Muscle layer of duodenum (tissue), 2 donors: ENCODE results near the gene GTPBP6.
"Not testable (repeated sequence)": the region's sequence is repeated elsewhere in the genome, so short reads cannot be mapped to it uniquely, and the experiment has no call there.

Experiments used
- H3K27ac ChIP-seq: one replicate; pipeline ENCODE4 v1.7.0; 2013; ENCODE audit warnings: mild to moderate bottlenecking, low read length
- H3K27me3 ChIP-seq: one replicate; pipeline ENCODE4 v1.7.0; 2013; ENCODE audit warnings: low read depth, mild to moderate bottlenecking, control low read depth, low read length
- H3K36me3 ChIP-seq, 2 donors: one replicate each; pipeline ENCODE4 v1.7.0; 2013; ENCODE audit warnings: low read length in 2 of 2, control low read depth in 1 of 2, mild to moderate bottlenecking in 1 of 2; ENCODE audit not compliant: insufficient read depth in 2 of 2, control insufficient read depth in 1 of 2
- H3K4me1 ChIP-seq, 2 donors: one replicate each; pipeline ENCODE4 v1.7.0; 2013; ENCODE audit warnings: low read length in 2 of 2, mild to moderate bottlenecking in 2 of 2, control low read depth in 1 of 2, moderate library complexity in 1 of 2; ENCODE audit not compliant: insufficient read depth in 2 of 2, control insufficient read depth in 1 of 2
- H3K4me3 ChIP-seq, 2 donors: one replicate each; pipeline ENCODE4 v1.7.0; 2013; ENCODE audit warnings: low read length in 2 of 2, low read depth in 1 of 2, mild to moderate bottlenecking in 1 of 2
- H3K9me3 ChIP-seq, 2 donors: one replicate each; pipeline ENCODE4 v1.7.0; 2013; ENCODE audit warnings: low read length in 2 of 2, control low read depth in 1 of 2, mild to moderate bottlenecking in 1 of 2; ENCODE audit not compliant: control insufficient read depth in 1 of 2
- donor health status: healthy.

GTPBP6 gene

GRCh38 chrX:280722-281121 is 37.9 kb downstream of the GTPBP6 start:
- H3K9me3 ChIP-seq, H3K27ac ChIP-seq, H3K36me3 ChIP-seq, H3K4me3 ChIP-seq, H3K27me3 ChIP-seq: not testable (repeated sequence)
- H3K4me1 ChIP-seq, result peaks cover 0 to 17% of the 10 kb centered on the region in 2 donors

- not testable (repeated sequence) for H3K27me3 ChIP-seq, H3K4me3 ChIP-seq, H3K27ac ChIP-seq, H3K36me3 ChIP-seq, H3K9me3 ChIP-seq
- peaks cover 0 to 22% of the 10 kb centered on the region in 2 donors for H3K4me1 ChIP-seq
These were observed 38.6 kb downstream of the GTPBP6 start for GRCh38 chrX:279757-280604.

DNA sequence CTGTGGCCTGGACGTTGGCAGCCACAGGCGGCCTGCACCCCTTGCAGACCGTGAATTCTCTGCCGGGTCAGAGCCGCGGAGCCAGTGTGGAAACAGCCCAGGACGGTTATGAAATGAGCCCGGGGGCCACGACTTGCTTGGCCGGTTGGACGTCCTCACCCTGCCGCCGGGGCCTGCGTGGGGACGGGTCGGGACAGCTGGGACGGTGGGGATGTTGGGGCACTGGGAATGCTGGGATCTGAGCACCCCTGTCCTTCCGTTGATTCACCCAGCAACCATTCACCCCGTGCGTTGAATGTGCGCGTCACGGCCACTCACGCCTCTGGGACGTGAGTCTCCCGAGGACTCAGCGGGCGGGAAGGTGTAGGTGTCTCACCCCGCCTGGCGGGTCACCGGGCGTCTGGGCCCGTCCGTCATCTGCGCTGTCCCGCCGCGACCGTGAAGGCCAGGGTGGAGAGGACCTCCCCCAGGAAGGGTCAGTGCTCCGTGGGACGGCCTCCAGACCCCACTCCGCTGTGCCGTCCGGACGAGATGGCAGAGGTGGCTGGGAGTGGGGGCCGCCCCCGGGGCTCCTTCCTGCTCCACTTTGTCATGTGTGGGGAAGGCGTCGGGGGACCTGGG is 41.9 kb downstream of the GTPBP6 start:
- Histone ChIP-seq H3K4me1 (peaks cover 0 to 22% of the 10 kb centered on the region in 2 donors), H3K36me3 (no peaks in the 10 kb centered on the region), H3K27me3 (no peaks in the 10 kb centered on the region), H3K4me3 (peak overlapping the region; percentile 55 to 67), H3K9me3 (no peaks in the 10 kb centered on the region), H3K27ac (no peak overlapping the region)

- Histone ChIP-seq H3K27ac (no peak overlapping the region), H3K36me3 (no peaks in the 10 kb centered on the region), H3K27me3 (no peaks in the 10 kb centered on the region), H3K9me3 (no peaks in the 10 kb centered on the region), H3K4me3 (peak overlapping the region; percentile 55 to 67), H3K4me1 (peaks cover 0 to 18% of the 10 kb centered on the region in 2 donors)
These were observed 42.5 kb downstream of the GTPBP6 start for GRCh38 chrX:275967-276580.

DNA sequence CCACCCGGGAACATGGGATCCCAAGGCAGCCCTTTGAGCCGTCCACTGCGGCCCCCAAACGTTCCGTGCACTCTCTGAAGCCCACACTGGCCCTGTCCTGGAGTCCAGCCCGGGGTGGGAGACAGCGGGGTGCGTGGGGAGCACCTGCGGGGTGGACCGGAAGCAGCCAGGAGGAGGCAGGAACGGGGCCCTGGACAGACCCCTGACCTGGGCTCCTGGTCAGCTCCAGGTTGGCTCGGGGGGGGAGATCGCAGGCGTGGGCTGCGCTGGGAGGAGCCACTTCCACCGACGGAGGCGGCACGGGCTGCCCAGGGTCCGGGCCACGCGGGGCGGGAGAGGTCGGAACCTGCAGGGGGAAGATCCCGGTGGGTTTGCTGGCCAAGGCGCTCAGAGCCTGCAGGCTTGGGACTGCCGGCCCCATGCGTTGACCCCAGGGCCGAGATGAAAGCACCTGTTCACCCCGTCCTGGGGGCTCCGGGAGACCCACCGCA is 43.1 kb downstream of the GTPBP6 start:
- H3K4me1 ChIP-seq, result peaks cover 0 to 18% of the 10 kb centered on the region in 2 donors
- H3K36me3 ChIP-seq, result no peaks in the 10 kb centered on the region
- H3K27ac ChIP-seq, result no peak overlapping the region
- no peaks in the 10 kb centered on the region for H3K9me3 ChIP-seq
- peak overlapping the region in 1 of 2 donors; percentile 67 for H3K4me3 ChIP-seq
- H3K27me3 ChIP-seq, result no peaks in the 10 kb centered on the region

DNA sequence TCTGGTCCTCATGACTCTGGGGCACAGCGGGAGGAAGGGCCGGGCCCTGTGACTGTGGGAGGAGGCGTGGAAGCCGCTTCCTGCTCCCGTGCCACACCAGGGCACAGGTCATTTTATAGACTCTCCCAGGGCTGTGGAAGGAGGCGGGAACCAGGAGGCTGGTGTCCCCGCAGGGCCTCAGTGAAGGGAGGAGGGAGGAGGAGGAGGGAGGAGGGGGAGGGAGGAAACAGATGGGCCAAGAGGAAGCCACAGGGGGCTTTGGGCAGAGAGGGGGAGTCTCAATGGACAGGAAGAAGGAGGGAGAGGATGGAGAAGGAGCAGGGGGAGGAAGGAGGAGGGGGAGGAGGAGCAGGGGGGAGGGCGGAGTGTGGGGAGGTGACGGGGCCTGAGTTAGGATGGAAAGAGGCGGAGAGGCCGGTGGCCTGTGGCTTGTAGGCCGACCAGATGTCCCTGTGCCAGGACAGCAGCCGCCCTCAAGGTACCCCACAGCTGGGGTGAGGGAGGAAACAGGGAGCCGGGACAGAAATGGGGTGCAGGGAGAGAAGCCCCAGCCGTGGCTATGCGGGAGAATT is 43.6 kb downstream of the GTPBP6 start:
- Histone ChIP-seq H3K4me1 (peaks cover 0 to 18% of the 10 kb centered on the region in 2 donors), H3K27ac (no peak overlapping the region), H3K4me3 (no peak overlapping the region)

GRCh38 chrX:270848-271367 is 47.7 kb downstream of the GTPBP6 start:
- H3K4me1 ChIP-seq, result peaks cover 0 to 7% of the 10 kb centered on the region in 2 donors
- H3K36me3 ChIP-seq, result no peaks in the 10 kb centered on the region
- H3K9me3 ChIP-seq, result no peaks in the 10 kb centered on the region
- no peak overlapping the region for H3K27ac ChIP-seq
- H3K4me3 ChIP-seq, result no peak overlapping the region
- no peaks in the 10 kb centered on the region for H3K27me3 ChIP-seq

More for the DNA sequence above, 43.6 kb downstream of the GTPBP6 start:
- no peaks in the 10 kb centered on the region for H3K27me3 ChIP-seq
- no peaks in the 10 kb centered on the region for H3K36me3 ChIP-seq
- H3K9me3 ChIP-seq, result no peaks in the 10 kb centered on the region

GRCh38 chrX:267771-268261 is 50.8 kb downstream of the GTPBP6 start:
- H3K27me3 ChIP-seq, result no peaks in the 10 kb centered on the region
- no peaks in the 10 kb centered on the region for H3K4me1 ChIP-seq
- H3K27ac ChIP-seq, result no peak overlapping the region
- H3K36me3 ChIP-seq, result no peaks in the 10 kb centered on the region
- no peak overlapping the region for H3K4me3 ChIP-seq
- no peaks in the 10 kb centered on the region for H3K9me3 ChIP-seq

GRCh38 chrX:265502-265901 is 53.1 kb downstream of the GTPBP6 start:
- Histone ChIP-seq H3K4me1 (no peaks in the 10 kb centered on the region), H3K27ac (no peak overlapping the region), H3K36me3 (no peaks in the 10 kb centered on the region), H3K27me3 (no peaks in the 10 kb centered on the region), H3K4me3 (no peak overlapping the region), H3K9me3 (no peaks in the 10 kb centered on the region)

DNA sequence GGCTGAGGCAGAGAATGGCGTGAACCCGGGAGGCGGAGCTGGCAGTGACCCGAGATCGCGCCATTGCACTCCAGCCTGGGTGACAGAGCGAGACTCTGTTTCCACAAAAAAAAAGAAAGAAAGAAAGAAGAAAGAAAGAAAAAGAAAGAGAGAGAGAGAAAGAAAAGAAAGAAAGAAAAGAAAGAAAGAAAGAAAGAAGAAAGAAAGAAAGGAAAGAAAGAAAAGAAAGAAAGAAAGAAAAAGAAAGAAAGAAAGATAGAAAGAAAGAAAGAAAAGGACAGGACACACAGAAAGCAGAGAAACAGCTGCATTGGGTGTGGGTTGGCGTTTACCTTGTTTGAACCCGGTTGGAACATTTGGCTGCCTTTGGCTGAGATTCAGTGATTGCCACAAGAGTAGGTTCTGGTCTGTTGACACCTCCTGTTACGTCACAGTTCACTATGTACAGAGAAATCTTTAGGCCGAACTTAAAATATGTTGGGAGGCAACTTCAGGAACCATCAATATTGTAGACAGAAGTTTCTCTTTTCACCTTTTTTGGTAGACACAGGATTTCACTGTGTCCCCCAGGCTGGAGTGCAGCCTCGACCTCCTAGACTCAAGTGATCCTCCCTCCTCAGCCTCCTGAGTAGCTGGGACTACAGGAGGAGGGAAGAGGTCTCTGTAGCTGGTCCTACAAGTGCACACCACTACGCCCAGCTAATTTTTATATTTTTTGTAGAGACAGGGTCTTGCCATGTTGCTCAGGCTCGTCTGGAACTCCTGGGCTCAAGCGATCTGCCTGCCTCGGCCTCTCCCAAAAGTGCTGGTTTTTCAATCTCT is 53.8 kb downstream of the GTPBP6 start:
- no peaks in the 10 kb centered on the region for H3K36me3 ChIP-seq
- no peaks in the 10 kb centered on the region for H3K4me1 ChIP-seq
- no peaks in the 10 kb centered on the region for H3K27me3 ChIP-seq
- no peak overlapping the region for H3K4me3 ChIP-seq
- H3K9me3 ChIP-seq, result no peaks in the 10 kb centered on the region
- H3K27ac ChIP-seq, result no peak overlapping the region
